Measurements from ENCODE around the gene RUNX2. TPM values are rescaled to one million over a fixed set of nuclear protein-coding genes. Genes with fewer than 3 reads are reported as not detected.

Gene RUNX2
- total RNA-seq, 1 experiment from 2014 or later: 3.8 TPM

DNA sequence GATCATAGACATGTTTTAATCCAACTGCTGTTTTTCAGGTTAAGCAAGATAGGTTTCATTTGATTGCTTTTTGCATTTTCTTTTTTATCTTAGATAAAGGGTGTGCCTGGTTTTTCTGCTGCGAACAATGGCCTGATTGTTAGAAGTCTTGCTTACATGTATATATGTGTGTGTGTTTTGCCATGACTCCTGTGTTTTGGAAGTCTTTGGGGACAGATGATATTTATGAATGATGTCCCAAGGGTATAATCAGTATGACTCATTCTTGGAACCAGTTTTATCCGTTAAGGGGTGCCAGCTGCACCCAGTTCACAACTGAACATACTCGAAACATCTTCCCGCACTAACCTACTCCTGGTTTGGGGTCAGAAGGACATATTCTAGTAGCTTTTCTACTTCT is 279.7 kb downstream of the RUNX2 start:
- BruUV-seq (replicated peaks): no TSS peak
- Histone ChIP-seq H3K27ac (ENCODE audit: low read length) (peak overlapping the region; percentile 99), H3K27me3 (ENCODE audit: low read length) (no peaks in the 10 kb centered on the region), H3F3A (ENCODE audit: low read length, unreplicated experiment) (peaks cover 16% of the 10 kb centered on the region), H3K9ac (ENCODE audit: low read length) (peak overlapping the region; percentile 92), H3K9me2 (replicated peaks; ENCODE audit: low read length) (no peaks in the 10 kb centered on the region), H3K4me2 (ENCODE audit: low read length) (peak overlapping the region; percentile 78), H3K79me2 (ENCODE audit: low read length) (no peaks in the 10 kb centered on the region), H4K20me1 (ENCODE audit: low read length) (no peaks in the 10 kb centered on the region), H2AFZ (ENCODE audit: low read length) (peak overlapping the region; percentile 31; the same call in 1 of the 2 replicates), H3K36me3 (ENCODE audit: low read depth, low read length) (no peaks in the 10 kb centered on the region), H3K9me3 (ENCODE audit: low read length) (no peaks in the 10 kb centered on the region), H3K4me3 (ENCODE audit: low read length) (peak overlapping the region; percentile 44; the same call in 1 of the 2 replicates), H3K4me1 (ENCODE audit: insufficient read depth, low read length) (peaks cover 44% of the 10 kb centered on the region)
- intact Hi-C loops (cut with micrococcal nuclease): loop anchor here (1.0 to 10.0 kb wide), 8 partner anchors 17 to 229 kb away; no protein-coding TSS in a partner anchor
- ChIA-PET CTCF (interaction anchor here (0.5 to 1.0 kb wide), 2 partner anchors 48 to 315 kb away, joined by 3 to 5 read pairs; no protein-coding TSS in a partner anchor), POLR2A (ENCODE audit: unreplicated experiment) (interaction anchor here (0.6 kb wide), 1 partner anchor 29 kb away, joined by 3 read pairs; no protein-coding TSS in a partner anchor)
- DNase-seq: peak; percentile 97
- peak; percentile 90 for ATAC-seq
- TF ChIP-seq, protein P1, sequence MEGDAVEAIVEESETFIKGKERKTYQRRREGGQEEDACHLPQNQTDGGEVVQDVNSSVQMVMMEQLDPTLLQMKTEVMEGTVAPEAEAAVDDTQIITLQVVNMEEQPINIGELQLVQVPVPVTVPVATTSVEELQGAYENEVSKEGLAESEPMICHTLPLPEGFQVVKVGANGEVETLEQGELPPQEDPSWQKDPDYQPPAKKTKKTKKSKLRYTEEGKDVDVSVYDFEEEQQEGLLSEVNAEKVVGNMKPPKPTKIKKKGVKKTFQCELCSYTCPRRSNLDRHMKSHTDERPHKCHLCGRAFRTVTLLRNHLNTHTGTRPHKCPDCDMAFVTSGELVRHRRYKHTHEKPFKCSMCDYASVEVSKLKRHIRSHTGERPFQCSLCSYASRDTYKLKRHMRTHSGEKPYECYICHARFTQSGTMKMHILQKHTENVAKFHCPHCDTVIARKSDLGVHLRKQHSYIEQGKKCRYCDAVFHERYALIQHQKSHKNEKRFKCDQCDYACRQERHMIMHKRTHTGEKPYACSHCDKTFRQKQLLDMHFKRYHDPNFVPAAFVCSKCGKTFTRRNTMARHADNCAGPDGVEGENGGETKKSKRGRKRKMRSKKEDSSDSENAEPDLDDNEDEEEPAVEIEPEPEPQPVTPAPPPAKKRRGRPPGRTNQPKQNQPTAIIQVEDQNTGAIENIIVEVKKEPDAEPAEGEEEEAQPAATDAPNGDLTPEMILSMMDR (conservative IDR thresholded peaks at IDR 0.05; ENCODE audit: low read depth, low read length): no peak
- no peak for TF ChIP-seq EZH2 (IDR thresholded peaks at IDR 0.05; ENCODE audit: low read length, unreplicated experiment)
- no peak for TF ChIP-seq EZH2phosphoT487 (IDR thresholded peaks at IDR 0.05; ENCODE audit: borderline replicate concordance, low read length)

DNA sequence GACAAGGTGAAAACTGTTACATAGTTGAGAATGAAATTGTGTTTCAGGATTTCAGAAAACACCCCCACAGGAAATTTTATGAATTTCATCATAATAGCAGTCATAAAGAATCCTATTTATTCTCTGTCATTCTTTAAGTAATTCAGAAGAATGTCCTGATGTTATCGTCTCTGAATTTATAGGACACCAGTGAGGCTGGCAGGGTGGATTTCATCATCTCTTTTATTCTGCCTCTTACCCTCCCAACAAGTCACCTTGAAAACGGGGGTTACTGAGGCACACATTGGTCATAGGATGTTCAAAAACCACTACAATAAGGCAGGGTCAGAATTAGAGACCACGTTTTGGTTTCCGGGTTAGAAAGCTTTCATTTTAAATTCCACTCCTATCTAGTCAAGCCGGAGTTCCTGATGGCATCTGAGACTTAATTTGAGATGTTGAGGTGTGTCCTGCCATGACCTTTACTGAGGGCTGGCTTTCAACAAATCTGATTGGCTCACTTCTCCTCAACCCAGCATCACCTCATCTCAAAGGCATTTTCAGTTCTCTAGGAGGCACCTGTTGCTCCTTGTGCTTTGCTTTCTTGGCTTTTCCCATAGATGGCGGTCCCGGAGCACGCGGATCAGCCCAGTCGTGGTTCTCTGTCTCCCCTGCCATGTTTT is 280.3 kb downstream of the RUNX2 start:
- peak overlapping the region; percentile 99 for H3K27ac ChIP-seq (ENCODE audit: low read length)
- H3K27me3 ChIP-seq (ENCODE audit: low read length): no peaks in the 10 kb centered on the region
- H4K20me1 ChIP-seq (ENCODE audit: low read length): no peaks in the 10 kb centered on the region
- CTCF ChIA-PET: interaction anchor here (1.0 kb wide), 1 partner anchor 314 kb away, joined by 3 read pairs; no protein-coding TSS in a partner anchor
- DNase-seq: peak; percentile 93
- peak; percentile 61 for ATAC-seq
- peak overlapping the region; percentile 92 for H3K9ac ChIP-seq (ENCODE audit: low read length)
- intact Hi-C loops (cut with micrococcal nuclease): loop anchor here (1.0 to 10.0 kb wide), 5 partner anchors 48 to 161 kb away; no protein-coding TSS in a partner anchor
- BruUV-seq (replicated peaks): TSS peak; percentile 80
- peaks cover 16% of the 10 kb centered on the region for H3F3A ChIP-seq (ENCODE audit: low read length, unreplicated experiment)
- H3K4me3 ChIP-seq (ENCODE audit: low read length): peak overlapping the region; percentile 44; the same call in 1 of the 2 replicates
- no peaks in the 10 kb centered on the region for H3K36me3 ChIP-seq (ENCODE audit: low read depth, low read length)
- peak overlapping the region; percentile 78 for H3K4me2 ChIP-seq (ENCODE audit: low read length)
- TF ChIP-seq EZH2phosphoT487 (IDR thresholded peaks at IDR 0.05; ENCODE audit: borderline replicate concordance, low read length): no peak
- TF ChIP-seq EZH2 (IDR thresholded peaks at IDR 0.05; ENCODE audit: low read length, unreplicated experiment): no peak
- TF ChIP-seq, protein P1 (conservative IDR thresholded peaks at IDR 0.05; ENCODE audit: low read depth, low read length): 0 out of 2 replicates have a peak, but pooled peaks have one; percentile 23
- no peaks in the 10 kb centered on the region for H3K79me2 ChIP-seq (ENCODE audit: low read length)
- H2AFZ ChIP-seq (ENCODE audit: low read length): peak overlapping the region; percentile 31; the same call in 1 of the 2 replicates
- POLR2A ChIA-PET (ENCODE audit: unreplicated experiment): interaction anchor here (0.6 kb wide), 1 partner anchor 28 kb away, joined by 3 read pairs; no protein-coding TSS in a partner anchor
- peaks cover 42% of the 10 kb centered on the region for H3K4me1 ChIP-seq (ENCODE audit: insufficient read depth, low read length)
- no peaks in the 10 kb centered on the region for H3K9me3 ChIP-seq (ENCODE audit: low read length)
- H3K9me2 ChIP-seq (replicated peaks; ENCODE audit: low read length): no peaks in the 10 kb centered on the region

Measured in PC-3 (cell line).